Panc1 (cell line): Measurements from ENCODE around the gene ABCC11.

Experiments used
- CTCF ChIP-seq: fragments of 450-650 bp; IDR thresholded peaks from 2 replicates; pipeline ENCODE4 v1.5.1; 2017; ENCODE audit warnings: mild to moderate bottlenecking
- POLR2AphosphoS5 ChIP-seq: IDR thresholded peaks from 2 replicates; pipeline ENCODE4 v1.6.1; 2012; ENCODE audit warnings: mild to moderate bottlenecking, low read depth, low read length, moderate library complexity
- SIN3A ChIP-seq: IDR thresholded peaks from 2 replicates; pipeline ENCODE4 v1.6.1; 2012; ENCODE audit warnings: low read depth, mild to moderate bottlenecking, low read length, moderate library complexity, borderline replicate concordance; ENCODE audit not compliant: insufficient read depth
- TCF7L2 ChIP-seq: IDR thresholded peaks from 2 replicates; pipeline ENCODE4 v1.6.1; 2011; ENCODE audit warnings: mild to moderate bottlenecking, low read depth, low read length, inconsistent platforms
- TF ChIP-seq, protein P1 (sequence below), 2 experiments: IDR thresholded peaks; 2 replicates each; pipeline ENCODE4 v1.6.1; 2011 to 2012; ENCODE audit warnings: low read depth in 2 of 2, control low read depth in 1 of 2, low read length in 1 of 2, mild to moderate bottlenecking in 1 of 2, moderate library complexity in 1 of 2; ENCODE audit not compliant: insufficient read depth in 1 of 2

GRCh38 chr16:48117217-48118105, 129.9 kb downstream of the ABCC11 start:
- TF ChIP-seq CTCF (peak; percentile 84), SIN3A (no peak), POLR2AphosphoS5 (no peak), TCF7L2 (no peak)
- TF ChIP-seq, protein P1, sequence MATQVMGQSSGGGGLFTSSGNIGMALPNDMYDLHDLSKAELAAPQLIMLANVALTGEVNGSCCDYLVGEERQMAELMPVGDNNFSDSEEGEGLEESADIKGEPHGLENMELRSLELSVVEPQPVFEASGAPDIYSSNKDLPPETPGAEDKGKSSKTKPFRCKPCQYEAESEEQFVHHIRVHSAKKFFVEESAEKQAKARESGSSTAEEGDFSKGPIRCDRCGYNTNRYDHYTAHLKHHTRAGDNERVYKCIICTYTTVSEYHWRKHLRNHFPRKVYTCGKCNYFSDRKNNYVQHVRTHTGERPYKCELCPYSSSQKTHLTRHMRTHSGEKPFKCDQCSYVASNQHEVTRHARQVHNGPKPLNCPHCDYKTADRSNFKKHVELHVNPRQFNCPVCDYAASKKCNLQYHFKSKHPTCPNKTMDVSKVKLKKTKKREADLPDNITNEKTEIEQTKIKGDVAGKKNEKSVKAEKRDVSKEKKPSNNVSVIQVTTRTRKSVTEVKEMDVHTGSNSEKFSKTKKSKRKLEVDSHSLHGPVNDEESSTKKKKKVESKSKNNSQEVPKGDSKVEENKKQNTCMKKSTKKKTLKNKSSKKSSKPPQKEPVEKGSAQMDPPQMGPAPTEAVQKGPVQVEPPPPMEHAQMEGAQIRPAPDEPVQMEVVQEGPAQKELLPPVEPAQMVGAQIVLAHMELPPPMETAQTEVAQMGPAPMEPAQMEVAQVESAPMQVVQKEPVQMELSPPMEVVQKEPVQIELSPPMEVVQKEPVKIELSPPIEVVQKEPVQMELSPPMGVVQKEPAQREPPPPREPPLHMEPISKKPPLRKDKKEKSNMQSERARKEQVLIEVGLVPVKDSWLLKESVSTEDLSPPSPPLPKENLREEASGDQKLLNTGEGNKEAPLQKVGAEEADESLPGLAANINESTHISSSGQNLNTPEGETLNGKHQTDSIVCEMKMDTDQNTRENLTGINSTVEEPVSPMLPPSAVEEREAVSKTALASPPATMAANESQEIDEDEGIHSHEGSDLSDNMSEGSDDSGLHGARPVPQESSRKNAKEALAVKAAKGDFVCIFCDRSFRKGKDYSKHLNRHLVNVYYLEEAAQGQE (IDR thresholded peaks at IDR 0.05; ENCODE audit: insufficient read depth in 1 of 2, low read depth in 2 of 2, low read length in 1 of 2) = no peak
